Activated CD8-positive, alpha-beta memory T cell treated with anti-CD3 and anti-CD28 coated beads, Interleukin-2, amount 50 U/mL, for 4 hours (primary cell): ENCODE data around the gene LYPLA2.
"Not testable (repeated sequence)": the region's sequence is repeated elsewhere in the genome, so short reads cannot be mapped to it uniquely, and the experiment has no call there.

Source experiments
- DNase-seq: peaks from one replicate; pipeline ENCODE4 v3.0.0-alpha.2; 2020

Gene LYPLA2

DNA sequence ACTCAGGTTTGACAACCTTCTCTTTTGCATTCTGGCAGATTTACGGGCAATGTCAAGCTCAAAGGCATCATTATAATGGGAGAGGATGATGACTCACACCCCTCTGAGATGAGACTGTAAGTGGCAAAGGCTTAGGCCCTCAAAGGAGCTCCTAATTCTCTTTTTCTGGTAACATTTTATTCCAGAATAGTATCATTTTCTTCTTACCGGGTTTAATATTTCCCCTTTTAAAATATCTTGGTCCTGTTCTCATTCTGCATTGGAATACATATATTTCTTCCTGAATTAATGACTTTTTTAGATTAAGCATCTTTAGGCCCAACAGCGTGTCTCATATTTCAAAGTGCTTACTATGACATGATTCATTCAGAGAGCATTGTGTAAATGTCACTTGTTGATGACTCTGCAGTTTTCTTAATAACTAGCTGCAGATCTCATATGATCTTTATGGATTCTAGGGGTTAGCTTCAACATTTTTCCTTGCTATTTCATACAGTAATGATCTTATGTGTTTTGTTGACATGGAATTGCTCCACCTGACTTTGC lies 11.0 kb upstream of the LYPLA2 start:
- no peak for DNase-seq

DNA sequence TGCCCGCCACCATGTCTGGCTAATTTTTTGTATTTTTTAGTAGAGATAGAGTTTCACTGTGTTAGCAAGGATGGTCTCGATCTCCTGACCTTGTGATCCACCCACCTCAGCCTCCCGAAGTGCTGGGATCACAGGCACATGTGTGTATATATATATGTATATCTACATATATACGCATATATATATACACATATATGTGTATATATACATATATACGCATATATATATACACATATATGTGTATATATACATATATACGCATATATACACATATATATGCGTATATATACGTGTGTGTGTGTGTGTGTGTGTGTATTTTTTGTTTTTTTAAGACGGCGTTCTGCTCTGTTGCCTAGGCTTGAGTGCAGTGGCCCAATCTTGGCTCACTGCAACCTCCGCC lies 7.8 kb upstream of the LYPLA2 start:
- not testable (repeated sequence) for DNase-seq

DNA sequence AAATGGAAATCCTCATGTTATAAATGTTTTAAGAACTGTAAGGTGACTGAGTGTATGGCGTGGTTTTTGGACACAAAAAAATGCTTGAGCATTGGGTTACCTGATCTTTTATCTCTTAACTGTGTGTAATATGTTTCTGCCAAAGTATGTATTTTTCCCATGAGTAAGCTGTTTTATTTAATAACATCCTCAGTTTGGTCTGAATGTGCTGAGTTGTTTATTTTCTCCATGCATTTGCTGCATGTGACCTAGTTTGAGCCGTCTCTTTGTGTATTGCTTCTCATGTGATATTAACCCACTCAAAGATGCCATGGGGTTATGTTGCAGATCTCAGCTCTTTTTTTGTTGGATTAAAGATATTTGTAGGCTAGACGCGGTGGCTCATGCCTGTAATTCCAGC lies 6.1 kb upstream of the LYPLA2 start:
- no peak for DNase-seq

DNA sequence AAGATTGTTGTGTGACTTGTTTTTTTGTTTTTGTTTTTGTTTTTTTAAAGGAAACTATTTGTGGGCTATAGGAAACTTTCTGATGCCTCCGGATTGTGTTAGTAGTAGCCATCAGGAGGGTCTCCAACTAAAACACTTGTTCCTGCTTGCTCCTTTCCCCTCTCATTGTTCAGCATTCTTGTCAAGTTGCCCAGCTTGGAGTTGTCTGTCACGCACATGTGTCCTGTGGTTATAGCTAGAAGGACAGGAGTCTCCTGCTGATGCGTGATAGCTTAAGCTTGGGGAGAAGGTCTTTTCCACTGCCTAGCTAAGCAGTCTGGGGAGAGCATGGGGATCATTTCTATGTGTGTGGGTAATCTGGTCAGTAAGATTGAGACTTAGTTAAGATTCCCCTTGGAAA lies 3.2 kb upstream of the LYPLA2 start:
- no peak for DNase-seq

- DNase-seq, result no peak
Measured at GRCh38 chr1:23788695-23789094, 2.2 kb upstream of the LYPLA2 start.

- no peak for DNase-seq
Measured at GRCh38 chr1:23791516-23792047, 637 bp downstream of the LYPLA2 start.

GRCh38 chr1:23792151-23792945 lies 1.4 kb downstream of the LYPLA2 start:
- no peak for DNase-seq

- DNase-seq, result peak; percentile 40
Measured at GRCh38 chr1:23793018-23793781, 2.3 kb downstream of the LYPLA2 start.

DNA sequence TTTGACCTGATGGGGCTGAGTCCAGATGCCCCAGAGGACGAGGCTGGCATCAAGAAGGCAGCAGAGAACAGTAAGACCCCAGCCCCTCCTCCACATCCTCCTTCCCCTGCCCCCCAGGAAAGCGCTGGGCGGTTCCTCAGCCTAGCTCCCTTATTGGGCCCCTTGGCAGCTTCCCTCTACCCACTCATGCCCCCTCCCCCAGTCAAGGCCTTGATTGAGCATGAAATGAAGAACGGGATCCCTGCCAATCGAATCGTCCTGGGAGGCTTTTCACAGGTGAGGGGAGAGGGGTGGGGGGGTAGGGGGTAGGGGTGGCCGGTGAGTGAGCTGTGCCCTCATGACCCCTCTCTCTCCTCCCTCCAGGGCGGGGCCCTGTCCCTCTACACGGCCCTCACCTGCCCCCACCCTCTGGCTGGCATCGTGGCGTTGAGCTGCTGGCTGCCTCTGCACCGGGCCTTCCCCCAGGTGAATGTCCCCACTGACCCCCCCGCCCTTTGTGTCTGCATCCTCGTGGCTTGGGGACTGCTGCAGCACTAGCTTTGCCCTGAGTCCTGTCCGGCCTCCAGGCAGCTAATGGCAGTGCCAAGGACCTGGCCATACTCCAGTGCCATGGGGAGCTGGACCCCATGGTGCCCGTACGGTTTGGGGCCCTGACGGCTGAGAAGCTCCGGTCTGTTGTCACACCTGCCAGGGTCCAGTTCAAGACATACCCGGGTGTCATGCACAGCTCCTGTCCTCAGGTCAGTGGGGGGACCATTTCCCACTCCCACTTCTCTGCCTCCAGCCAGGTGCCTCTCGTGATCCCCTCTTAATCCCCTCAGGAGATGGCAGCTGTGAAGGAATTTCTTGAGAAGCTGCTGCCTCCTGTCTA lies 3.2 kb downstream of the LYPLA2 start:
- no peak for DNase-seq

- not testable (repeated sequence) for DNase-seq
Measured at GRCh38 chr1:23794732-23795182, 3.8 kb downstream of the LYPLA2 start.

GRCh38 chr1:23795676-23796465 lies 4.9 kb downstream of the LYPLA2 start:
- no peak for DNase-seq

DNA sequence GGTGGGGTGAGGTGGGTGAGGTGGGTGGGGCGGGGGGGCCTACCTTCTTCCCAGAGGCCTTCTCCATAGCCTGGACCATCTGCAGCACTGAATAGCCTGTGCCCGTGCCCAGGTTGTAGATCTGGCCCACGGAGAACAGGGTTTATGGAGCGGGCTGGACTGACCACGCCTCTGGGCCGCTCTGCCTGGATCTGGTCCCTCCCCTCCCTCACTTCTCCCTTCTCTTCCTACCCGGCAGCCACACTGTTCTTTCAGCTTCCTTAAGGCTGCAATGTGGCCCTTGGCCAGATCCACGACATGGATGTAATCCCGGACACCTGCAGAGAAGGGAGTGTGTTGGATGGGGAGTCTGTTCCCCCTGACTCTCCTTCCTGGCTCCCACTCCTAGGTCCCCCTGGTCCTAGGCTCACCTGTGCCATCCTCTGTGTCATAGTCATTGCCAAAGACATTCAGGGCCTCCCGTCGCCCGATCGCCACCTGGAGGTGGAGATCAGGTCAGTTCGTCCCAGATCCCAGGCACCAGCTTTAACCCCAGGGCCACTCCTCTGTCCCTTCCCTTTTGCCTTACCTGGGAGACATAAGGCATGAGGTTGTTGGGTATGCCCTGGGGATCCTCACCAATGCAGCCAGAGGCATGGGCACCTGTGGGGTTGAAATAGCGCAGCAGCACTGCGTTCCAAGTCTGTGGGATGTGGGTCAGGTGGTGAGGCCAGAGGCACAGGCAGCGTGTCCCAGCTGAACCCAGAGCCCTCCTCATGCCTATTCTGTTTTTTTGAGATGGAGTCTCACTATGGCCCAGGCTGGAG lies 5.7 kb downstream of the LYPLA2 start:
- no peak for DNase-seq

DNA sequence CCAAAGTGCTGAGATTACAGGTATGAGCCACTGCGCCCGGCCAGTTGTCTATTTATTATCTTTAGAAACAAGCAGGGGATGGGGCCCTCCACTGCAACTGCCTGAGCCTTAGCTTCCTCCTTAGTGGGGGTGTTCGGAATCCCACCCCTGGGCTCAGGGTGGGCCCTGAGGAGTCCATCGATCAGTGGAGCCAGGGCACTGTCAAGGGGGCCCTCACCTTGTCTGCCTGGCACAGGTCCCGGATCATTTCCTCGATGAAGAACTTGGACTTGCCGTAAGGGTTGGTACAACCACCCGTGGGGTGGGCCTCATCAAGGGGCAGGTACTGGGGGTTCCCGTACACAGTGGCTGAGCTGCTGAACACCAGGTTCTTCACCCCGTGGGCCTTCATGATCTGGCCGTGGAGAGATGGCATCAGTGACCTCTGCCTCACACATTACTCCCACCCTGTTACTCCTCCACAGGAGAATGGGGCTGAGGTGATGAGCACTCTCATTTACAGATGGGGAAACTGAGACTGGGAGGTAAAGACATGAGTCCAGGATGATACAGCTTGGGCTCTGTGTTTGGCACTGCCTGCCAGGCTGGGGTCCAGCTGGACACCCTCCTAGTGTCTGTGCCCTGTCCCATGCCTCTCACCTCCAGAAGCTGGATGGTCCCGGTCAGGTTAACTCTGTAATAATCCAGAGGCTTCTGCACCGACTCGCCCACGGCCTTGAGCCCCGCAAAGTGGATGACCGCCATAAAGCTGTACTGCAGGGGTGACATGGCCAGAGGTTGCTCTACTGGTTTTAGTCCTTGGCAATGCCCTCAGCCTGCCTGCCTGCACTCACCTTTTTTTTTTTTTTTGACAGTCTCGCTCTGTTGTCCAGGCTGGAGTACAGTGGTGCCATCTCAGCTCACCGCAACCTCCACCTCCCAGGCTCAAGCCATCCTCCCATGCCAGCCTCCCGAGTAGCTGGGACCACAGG lies 6.8 kb downstream of the LYPLA2 start:
- no peak for DNase-seq

DNA sequence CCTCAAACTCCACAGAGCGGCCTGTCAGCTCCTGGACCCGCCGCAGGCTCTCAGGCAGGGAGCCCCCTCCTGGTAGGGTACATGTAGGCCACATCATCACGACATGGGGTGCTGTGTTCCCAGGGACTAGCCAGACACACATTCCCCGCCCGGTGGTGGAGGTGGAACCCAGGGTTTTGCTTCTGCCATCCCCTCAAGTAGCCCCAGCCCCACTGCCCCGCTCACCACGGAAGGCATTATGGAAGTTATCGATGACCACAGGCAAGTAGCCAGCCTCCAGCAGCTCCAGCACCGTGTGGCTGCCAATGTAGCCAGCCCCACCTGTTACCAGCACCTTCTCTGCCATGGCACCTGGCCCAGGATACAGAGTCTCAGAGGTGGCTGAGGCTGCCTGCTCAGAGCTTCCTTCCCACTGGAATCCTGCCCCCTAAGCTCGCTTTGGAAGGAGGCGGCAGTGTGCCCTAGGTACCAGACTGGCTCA lies 7.8 kb downstream of the LYPLA2 start:
- no peak for DNase-seq

DNA sequence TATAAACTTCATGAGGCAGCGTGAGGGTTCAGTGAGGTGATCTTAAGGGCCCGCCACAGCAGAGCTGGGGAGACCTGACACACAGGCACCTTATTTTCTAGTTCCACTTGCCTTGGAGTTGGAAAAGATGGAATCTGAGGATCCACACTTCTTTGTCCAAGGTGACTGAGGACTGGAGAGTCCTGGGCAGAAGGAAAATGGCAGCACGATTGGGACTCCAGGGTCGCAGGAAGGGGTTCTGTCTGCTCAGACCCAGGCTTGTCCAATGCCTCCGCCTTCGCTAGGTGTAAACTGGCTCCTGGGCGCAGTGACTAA lies 8.3 kb downstream of the LYPLA2 start:
- no peak for DNase-seq

GRCh38 chr1:23799570-23800399 lies 8.8 kb downstream of the LYPLA2 start:
- no peak for DNase-seq

DNA sequence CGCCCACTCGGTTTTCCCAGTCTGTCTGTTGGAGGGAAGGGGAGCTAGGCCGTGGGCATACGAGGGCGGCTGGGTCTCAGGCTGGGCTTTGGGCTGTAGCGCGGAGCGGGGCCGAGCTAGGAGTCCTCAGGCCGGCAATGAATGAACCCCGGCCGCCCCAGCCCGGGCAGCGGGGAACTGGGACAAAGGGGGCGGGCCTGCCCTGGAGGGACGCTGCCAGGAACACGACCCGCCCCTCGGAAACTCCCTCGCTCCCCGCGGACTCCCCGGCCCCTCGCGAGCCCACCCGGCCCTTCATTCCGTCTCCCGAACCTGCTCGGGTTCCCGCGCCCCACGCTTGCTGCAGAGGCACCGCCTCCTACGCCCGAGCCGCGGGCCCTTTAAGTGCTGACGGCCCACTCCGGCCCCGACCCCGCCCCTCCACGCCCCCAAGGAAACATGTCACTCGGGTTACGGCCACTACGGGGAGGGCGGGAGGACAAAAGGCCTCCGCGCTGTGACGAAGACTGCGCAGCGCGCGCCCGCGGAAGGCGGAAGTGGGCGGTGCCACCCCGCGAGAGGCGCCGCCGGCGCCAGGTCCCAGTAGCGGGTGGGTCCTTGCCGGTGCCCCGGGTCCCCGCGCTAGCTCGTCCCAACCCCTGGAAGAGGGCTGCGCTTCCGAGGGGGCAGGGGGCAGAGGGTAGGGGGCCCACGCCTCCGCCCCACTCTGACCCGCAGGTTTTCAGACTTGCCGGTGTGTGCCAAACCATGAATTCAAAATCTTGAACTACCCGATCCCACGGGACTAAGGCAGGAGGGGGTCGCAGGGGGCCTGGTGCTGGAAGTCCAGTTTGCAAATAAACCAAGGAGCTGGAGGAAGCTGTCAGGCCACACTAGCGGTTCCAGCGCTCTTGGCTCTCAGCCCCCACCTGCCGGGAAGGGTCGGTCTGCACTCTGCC lies 9.7 kb downstream of the LYPLA2 start, which contains the start of gene GALE:
GALE (minus strand) TSS at position 355 of the 938 bp plus-strand sequence. CDS start 1,747 bp downstream, outside the sequence.
- DNase-seq, result peak; percentile 97
